ENCODE measurements around the gene TMEM72.
A peak's percentile ranks its signal among the peaks of the same experiment; 100 is the strongest.

The TMEM72 gene

GRCh38 chr10:44935201-44935965 is 24.2 kb downstream of the TMEM72 start:
- no peak for FAIRE-seq

- no peak for FAIRE-seq
Observed at GRCh38 chr10:44935966-44936295, 24.8 kb downstream of the TMEM72 start.

- no peak for FAIRE-seq
Observed at GRCh38 chr10:44936314-44936975, 25.3 kb downstream of the TMEM72 start.

- no peak for FAIRE-seq
Observed at GRCh38 chr10:44937196-44938005, 26.3 kb downstream of the TMEM72 start.

GRCh38 chr10:44938956-44939355 is 27.8 kb downstream of the TMEM72 start:
- FAIRE-seq: no peak

- peak; percentile 43 for FAIRE-seq
Observed at GRCh38 chr10:44939691-44940401, 28.7 kb downstream of the TMEM72 start.

- no peak for FAIRE-seq
Observed at GRCh38 chr10:44944354-44944753, 33.2 kb downstream of the TMEM72 start.

GRCh38 chr10:44946205-44946604 is 35.1 kb downstream of the TMEM72 start:
- no peak for FAIRE-seq

- no peak for FAIRE-seq
Observed at GRCh38 chr10:44947371-44948152, 36.4 kb downstream of the TMEM72 start.

GRCh38 chr10:44948642-44949041 is 37.5 kb downstream of the TMEM72 start:
- no peak for FAIRE-seq

- FAIRE-seq: no peak
Observed at GRCh38 chr10:44949127-44949802, 38.1 kb downstream of the TMEM72 start.

GRCh38 chr10:44949915-44950314 is 38.8 kb downstream of the TMEM72 start:
- no peak for FAIRE-seq

- FAIRE-seq: no peak
Observed at GRCh38 chr10:44950326-44951225, 39.4 kb downstream of the TMEM72 start.

GRCh38 chr10:44951576-44952226 is 40.6 kb downstream of the TMEM72 start:
- no peak for FAIRE-seq

GRCh38 chr10:44952779-44953231 is 41.7 kb downstream of the TMEM72 start:
- no peak for FAIRE-seq

GRCh38 chr10:44954042-44954441 is 42.9 kb downstream of the TMEM72 start:
- FAIRE-seq: no peak

GRCh38 chr10:44954962-44955361 is 43.8 kb downstream of the TMEM72 start:
- FAIRE-seq: no peak

GRCh38 chr10:44955413-44956070 is 44.4 kb downstream of the TMEM72 start:
- no peak for FAIRE-seq

- FAIRE-seq: no peak
Observed at GRCh38 chr10:44956226-44956625, 45.1 kb downstream of the TMEM72 start.
